ENCODE measurements around the gene PDE1C.

The PDE1C gene

GRCh38 chr7:31761646-31762045 lies 308.6 kb downstream of the PDE1C start:
- DNase-seq, result no peak

- DNase-seq, result no peak
These were observed 311.5 kb downstream of the PDE1C start for GRCh38 chr7:31758755-31759154.

GRCh38 chr7:31751726-31752125 lies 318.5 kb downstream of the PDE1C start:
- DNase-seq, result no peak

GRCh38 chr7:31748084-31748483 lies 322.1 kb downstream of the PDE1C start:
- no peak for DNase-seq

- no peak for DNase-seq
These were observed 322.7 kb downstream of the PDE1C start for GRCh38 chr7:31747553-31747952.

- DNase-seq, result peak; percentile 18 to 39
These were observed 325.8 kb downstream of the PDE1C start for GRCh38 chr7:31744294-31744874.

GRCh38 chr7:31741852-31742251 lies 328.4 kb downstream of the PDE1C start:
- DNase-seq, result no peak

GRCh38 chr7:31735991-31736982 lies 333.9 kb downstream of the PDE1C start:
- DNase-seq, result peak; percentile 5 to 11

- no peak for DNase-seq
These were observed 335.8 kb downstream of the PDE1C start for GRCh38 chr7:31734456-31734855.

- DNase-seq, result no peak
These were observed 340.9 kb downstream of the PDE1C start for GRCh38 chr7:31729195-31729804.

- no peak for DNase-seq
These were observed 345.5 kb downstream of the PDE1C start for GRCh38 chr7:31724696-31725095.

GRCh38 chr7:31720366-31720765 lies 349.8 kb downstream of the PDE1C start:
- no peak for DNase-seq

- DNase-seq, result no peak
These were observed 353.9 kb downstream of the PDE1C start for GRCh38 chr7:31716355-31716754.

GRCh38 chr7:31710171-31710570 lies 360.0 kb downstream of the PDE1C start:
- no peak for DNase-seq

GRCh38 chr7:31707089-31707488 lies 363.1 kb downstream of the PDE1C start:
- no peak for DNase-seq

- no peak for DNase-seq
These were observed 364.8 kb downstream of the PDE1C start for GRCh38 chr7:31705377-31705776.

GRCh38 chr7:31702354-31702753 lies 367.9 kb downstream of the PDE1C start:
- DNase-seq, result no peak

Data from stimulated activated CD4-positive, alpha-beta T cell treated with anti-CD3 and anti-CD28 coated beads, Interleukin-2, amount 100 ng/mL, for 48 hours (primary cell).